Uterus (tissue), 4 donors: ENCODE data around the gene PRRC2C. TPM values are rescaled to one million over a fixed set of nuclear protein-coding genes. Genes with fewer than 3 reads are reported as not detected.

ENCODE experiments used
- DNase-seq, 2 donors: peaks; one replicate each; pipeline ENCODE4 v3.0.0-alpha.2; 2019 to 2020
- H3K27ac ChIP-seq, 2 donors: fragments of 200-600 bp; sonication (generic); 1 replicate in 1 of 2; 2 replicates in 1 of 2; pipeline ENCODE4 v1.5.1; 2016 to 2018
- H3K27me3 ChIP-seq, 2 donors: fragments of 200-600 bp; sonication (generic); one replicate each; pipeline ENCODE4 v1.5.1; 2018 to 2019; ENCODE audit warnings: control low read depth in 1 of 2
- H3K36me3 ChIP-seq, 2 donors: fragments of 200-600 bp; sonication (generic); one replicate each; pipeline ENCODE4 v1.5.1; 2019; ENCODE audit warnings: control low read depth in 1 of 2
- H3K4me1 ChIP-seq, 2 donors: fragments of 200-600 bp; sonication (generic); one replicate each; pipeline ENCODE4 v1.5.1; 2018 to 2019; ENCODE audit warnings: control low read depth in 1 of 2
- H3K4me3 ChIP-seq, 2 donors: fragments of 200-600 bp; sonication (generic); 1 replicate in 1 of 2; 2 replicates in 1 of 2; pipeline ENCODE4 v1.5.1; 2018 to 2019; ENCODE audit warnings: mild to moderate bottlenecking in 1 of 2
- H3K9me3 ChIP-seq, 2 donors: fragments of 200-600 bp; sonication (generic); one replicate each; pipeline ENCODE4 v1.5.1; 2019; ENCODE audit warnings: control low read depth in 1 of 2
- CTCF ChIP-seq, 4 experiments: fragments of 200-600 bp in 2 of 4; fragments of 450-650 bp in 2 of 4; sonication (generic) in 2 of 4; IDR thresholded peaks; one replicate each; pipeline ENCODE4 v1.5.1; 2016 to 2019; ENCODE audit warnings: antibody characterized with exemption in 4 of 4, mild to moderate bottlenecking in 2 of 4, moderate library complexity in 1 of 4
- POLR2A ChIP-seq, 2 donors: fragments of 450-650 bp; IDR thresholded peaks; one replicate each; pipeline ENCODE4 v1.6.1; 2016; ENCODE audit warnings: antibody characterized with exemption in 2 of 2, mild to moderate bottlenecking in 1 of 2, moderate library complexity in 1 of 2
- intact Hi-C: fragments of 100-400 bp; cut with DNase I; formaldehyde crosslinking; loops from one replicate; pipeline ENCODE4 v1.15.1; 2023; ENCODE audit warnings: low total_unique reads
- total RNA-seq, 4 donors: library from RNA; depleted of rRNA in 3 of 4; stranded (reverse); fragments of >200 nt in 3 of 4; gene quantifications; one replicate each; pipeline versions ENCODE4 v1.1.0 to v1.2.4, GENCODE V29; 2014 to 2023
- donor health status: DM: yes; HTN: yes; CAD: no.

The PRRC2C gene
- total RNA-seq, 4 donors from 2014 or later: 32.1 to 210 (median 76.1) TPM

- TF ChIP-seq CTCF (IDR thresholded peaks at IDR 0.05) (no peak), POLR2A (IDR thresholded peaks at IDR 0.05) (no peak)
- Histone ChIP-seq H3K36me3 (no peaks in the 10 kb centered on the region), H3K9me3 (no peaks in the 10 kb centered on the region), H3K27me3 (no peaks in the 10 kb centered on the region), H3K27ac (no peak overlapping the region), H3K4me1 (no peaks in the 10 kb centered on the region), H3K4me3 (no peak overlapping the region)
- intact Hi-C loops: no loop called here
- no peak for DNase-seq
These were observed 23.9 kb downstream of the PRRC2C start for GRCh38 chr1:171509191-171509590.

- intact Hi-C loops: no loop called here
- no peak for DNase-seq
- Histone ChIP-seq H3K4me1 (no peaks in the 10 kb centered on the region), H3K27me3 (no peaks in the 10 kb centered on the region), H3K27ac (no peak overlapping the region), H3K4me3 (no peak overlapping the region), H3K9me3 (no peaks in the 10 kb centered on the region), H3K36me3 (no peaks in the 10 kb centered on the region)
- TF ChIP-seq POLR2A (IDR thresholded peaks at IDR 0.05) (no peak), CTCF (IDR thresholded peaks at IDR 0.05) (no peak)
These were observed 28.4 kb downstream of the PRRC2C start for GRCh38 chr1:171513743-171514142.

DNA sequence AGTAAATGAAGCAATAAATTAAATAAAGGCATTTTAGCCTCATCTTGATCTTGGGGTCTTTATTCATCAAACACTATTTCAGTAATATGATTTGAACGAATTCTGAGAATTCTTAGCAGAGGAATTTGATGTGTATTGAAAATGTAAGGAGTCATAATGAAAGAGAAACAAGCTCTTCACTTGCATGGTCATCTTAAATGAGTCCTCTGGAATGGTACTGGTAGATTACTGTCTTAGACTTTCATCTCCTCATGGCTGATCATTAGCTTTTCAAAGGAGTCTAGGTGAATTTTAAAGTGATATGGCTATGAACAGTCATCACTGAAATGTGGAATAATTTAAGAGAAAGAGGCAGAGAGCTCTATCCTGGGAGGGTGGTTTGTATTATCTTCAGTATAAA, 30.0 kb downstream of the PRRC2C start:
- Histone ChIP-seq H3K4me1 (no peaks in the 10 kb centered on the region), H3K36me3 (no peaks in the 10 kb centered on the region), H3K27ac (no peak overlapping the region), H3K4me3 (no peak overlapping the region), H3K9me3 (no peaks in the 10 kb centered on the region), H3K27me3 (no peaks in the 10 kb centered on the region)
- no peak for DNase-seq
- intact Hi-C loops: no loop called here
- TF ChIP-seq POLR2A (IDR thresholded peaks at IDR 0.05): no peak
- no peak for TF ChIP-seq CTCF (IDR thresholded peaks at IDR 0.05)

DNA sequence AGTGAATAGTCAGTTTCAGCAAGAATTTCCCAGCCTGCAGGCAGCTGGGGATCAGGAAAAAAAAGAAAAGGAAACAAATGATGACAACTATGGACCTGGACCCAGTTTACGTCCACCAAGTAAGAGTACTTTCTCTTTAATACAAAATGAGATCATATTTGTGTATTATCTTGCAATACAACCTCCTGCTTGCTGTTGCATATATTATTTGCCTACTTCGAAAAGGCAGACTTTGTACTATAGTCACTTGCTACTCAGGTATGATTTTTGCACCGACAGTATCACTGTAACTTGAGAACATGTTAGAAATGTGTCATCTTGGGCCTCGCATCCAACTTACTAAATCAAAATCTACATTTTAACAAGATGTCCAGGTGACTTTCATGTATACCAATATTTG, 30.4 kb downstream of the PRRC2C start:
- Histone ChIP-seq H3K4me3 (no peak overlapping the region), H3K4me1 (no peaks in the 10 kb centered on the region), H3K9me3 (no peaks in the 10 kb centered on the region), H3K27me3 (no peaks in the 10 kb centered on the region), H3K36me3 (no peaks in the 10 kb centered on the region), H3K27ac (no peak overlapping the region)
- intact Hi-C loops: no loop called here
- no peak for DNase-seq
- TF ChIP-seq POLR2A (IDR thresholded peaks at IDR 0.05): no peak
- no peak for TF ChIP-seq CTCF (IDR thresholded peaks at IDR 0.05)

- no peak for DNase-seq
- intact Hi-C loops: no loop called here
- Histone ChIP-seq H3K9me3 (no peaks in the 10 kb centered on the region), H3K4me3 (no peak overlapping the region), H3K27ac (no peak overlapping the region), H3K4me1 (no peaks in the 10 kb centered on the region), H3K36me3 (no peaks in the 10 kb centered on the region), H3K27me3 (no peaks in the 10 kb centered on the region)
- TF ChIP-seq POLR2A (IDR thresholded peaks at IDR 0.05) (no peak), CTCF (IDR thresholded peaks at IDR 0.05) (no peak)
These were observed 36.2 kb downstream of the PRRC2C start for GRCh38 chr1:171521567-171521966.
